T-helper 2 cell (primary cell): ENCODE results near the gene MOK.
"Not testable (repeated sequence)": the region's sequence is repeated elsewhere in the genome, so short reads cannot be mapped to it uniquely, and the experiment has no call there.

Experiments
- DNase-seq, 5 experiments: peaks; one replicate each; pipeline versions ENCODE4 v3.0.0 to v3.0.0-alpha.2; 2012 to 2022

Gene MOK

DNA sequence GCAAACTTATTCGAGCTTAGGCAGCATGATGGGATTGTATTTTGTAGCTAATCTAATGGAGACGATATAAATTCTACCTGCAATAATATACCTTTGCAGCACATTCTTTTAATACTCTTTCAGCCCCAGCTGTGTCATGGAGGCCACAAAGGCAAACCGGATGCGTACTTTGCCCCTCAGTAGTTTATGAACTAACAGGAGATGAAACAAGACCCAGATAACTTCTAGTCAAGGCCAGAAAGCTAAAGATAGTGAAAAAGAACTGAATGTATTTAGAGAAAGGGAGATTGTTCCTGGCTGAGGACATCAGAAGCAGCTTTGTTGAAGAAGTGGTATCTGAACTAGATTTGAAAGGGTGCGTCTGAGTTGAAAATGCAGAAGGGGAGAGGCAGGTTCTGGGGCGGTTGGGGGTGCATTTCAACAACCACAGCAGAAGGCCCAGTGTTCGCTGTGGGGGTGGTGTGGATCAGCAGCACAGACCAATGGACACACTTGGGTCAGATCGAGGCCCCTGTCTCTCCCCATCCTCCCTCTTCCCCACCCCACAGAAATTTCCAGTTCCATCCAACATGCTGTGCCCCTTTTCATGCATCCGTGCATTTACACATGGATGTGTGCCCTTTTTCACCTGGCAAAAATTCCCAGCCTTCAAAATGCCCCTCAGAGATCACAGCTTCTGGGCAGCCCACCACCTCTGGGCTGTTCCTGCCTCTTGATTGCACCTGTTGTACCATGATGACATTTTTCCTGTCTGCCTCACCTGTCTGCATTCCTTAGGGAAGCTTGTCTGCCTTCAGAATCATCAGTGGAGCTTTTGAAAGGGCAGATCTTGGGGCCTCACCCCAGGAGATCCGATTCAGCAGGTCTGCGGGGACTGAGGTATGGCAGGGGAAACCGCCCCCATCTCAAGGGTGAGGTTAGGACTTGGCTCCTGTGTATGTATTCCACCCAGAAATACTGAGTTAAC, 16.8 kb upstream of the MOK start:
- no peak for DNase-seq

DNA sequence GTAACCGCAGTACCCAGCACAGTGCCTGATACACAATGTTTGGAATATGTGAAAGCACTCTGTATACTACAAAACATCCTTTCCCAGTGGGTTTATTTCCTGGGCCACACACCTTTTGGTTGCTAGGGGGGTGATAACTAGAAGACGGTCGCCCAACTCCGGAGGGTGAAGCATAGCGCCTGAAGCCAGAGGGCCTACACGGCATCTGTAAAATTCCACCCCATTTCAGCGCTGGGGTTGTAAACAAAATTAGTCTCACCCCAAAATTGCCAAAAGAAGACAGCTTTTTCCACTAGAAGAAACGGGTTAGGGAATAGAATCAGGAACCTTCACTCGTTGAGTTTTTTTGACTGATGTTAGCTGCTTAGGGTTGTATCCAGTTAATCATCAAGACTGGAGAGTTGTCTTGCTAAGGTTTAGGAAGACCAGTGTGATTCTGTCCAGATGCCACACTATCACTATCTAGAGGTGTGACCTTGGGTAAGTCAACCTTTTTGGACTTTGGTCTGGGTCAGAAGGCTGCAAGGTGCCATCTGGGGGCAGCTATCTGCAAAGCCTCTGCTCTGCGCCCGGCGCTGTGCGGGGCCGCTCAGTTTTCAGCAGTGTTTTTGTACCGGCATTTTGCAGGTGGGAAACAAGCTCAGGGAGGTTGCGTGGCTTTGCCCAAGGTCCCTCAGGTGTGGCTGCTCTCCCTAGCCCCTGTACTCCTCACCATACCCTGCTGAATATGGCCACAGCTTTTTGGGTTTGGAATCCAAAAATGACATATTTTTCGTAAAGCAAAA, 15.9 kb upstream of the MOK start:
- no peak for DNase-seq

DNA sequence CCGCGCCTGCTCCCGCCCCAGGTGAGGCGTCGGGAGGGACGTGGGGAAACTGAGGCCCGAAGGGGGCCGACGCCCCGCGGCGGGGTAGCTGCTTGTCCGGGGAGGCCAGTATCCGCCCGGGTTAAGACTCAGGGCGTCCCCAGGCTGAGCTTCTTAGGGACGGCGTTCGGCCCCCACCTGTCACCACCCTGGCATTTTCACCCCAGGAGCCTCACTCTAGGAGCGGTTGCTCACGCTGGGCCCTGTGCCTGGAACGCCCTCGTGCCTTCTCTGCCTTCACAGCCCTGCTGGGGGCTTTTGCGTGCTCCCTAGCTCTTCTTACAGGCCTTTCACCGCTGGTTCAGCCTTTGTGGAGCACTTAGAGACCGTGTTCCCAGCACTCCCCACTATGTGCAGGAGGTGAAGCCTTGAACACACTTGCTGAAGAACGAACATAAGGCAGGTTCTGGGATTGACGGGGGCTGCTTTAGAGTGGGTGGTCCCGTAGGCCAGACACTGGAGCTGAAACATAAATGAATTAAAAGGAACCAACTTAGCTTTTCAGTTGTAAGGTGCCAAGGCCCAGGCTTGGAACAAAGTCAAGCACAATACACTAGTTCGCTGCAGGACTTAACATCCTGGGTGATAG, 15.2 kb upstream of the MOK start:
- DNase-seq: peak; percentile 16 to 52 (median 27)

DNA sequence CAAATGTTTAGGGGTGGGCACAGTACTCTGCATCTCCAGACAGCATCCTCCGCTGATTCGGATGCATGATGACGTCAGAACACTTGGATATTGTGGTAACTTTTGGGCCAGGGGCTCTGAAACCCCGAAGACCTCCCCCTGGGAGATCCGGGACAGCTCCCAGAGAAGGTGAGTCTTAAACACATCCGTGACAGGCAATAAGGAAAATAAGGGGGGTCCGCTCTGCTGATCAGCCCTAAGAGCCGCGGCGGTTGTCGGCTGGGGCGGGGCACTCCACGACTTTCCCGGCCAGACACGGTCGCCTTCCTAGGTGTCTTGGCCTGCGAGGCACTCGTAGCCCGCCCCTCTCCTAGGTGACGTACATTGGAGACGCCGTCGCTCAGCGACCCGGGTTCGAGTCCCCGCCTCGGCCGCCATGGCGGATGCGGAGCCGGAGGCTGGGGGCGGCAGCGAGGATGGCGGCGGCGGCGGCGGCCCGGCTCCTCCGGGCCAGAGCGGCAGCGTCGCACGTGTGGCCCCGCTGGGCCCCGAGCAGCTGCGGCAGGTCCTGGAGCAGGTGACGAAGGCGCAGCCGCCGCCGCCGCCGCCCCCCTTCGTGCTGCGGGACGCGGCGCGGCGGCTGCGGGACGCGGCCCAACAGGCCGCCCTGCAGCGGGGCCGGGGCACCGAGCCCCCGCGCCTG, 14.5 kb upstream of the MOK start, which contains the start of gene ZNF839:
Gene ZNF839 (plus strand): TSS at position 396 of the 682 bp plus-strand sequence. CDS start 20 bp downstream, at position 416.
- peak; percentile 83 to 94 (median 90) for DNase-seq

DNA sequence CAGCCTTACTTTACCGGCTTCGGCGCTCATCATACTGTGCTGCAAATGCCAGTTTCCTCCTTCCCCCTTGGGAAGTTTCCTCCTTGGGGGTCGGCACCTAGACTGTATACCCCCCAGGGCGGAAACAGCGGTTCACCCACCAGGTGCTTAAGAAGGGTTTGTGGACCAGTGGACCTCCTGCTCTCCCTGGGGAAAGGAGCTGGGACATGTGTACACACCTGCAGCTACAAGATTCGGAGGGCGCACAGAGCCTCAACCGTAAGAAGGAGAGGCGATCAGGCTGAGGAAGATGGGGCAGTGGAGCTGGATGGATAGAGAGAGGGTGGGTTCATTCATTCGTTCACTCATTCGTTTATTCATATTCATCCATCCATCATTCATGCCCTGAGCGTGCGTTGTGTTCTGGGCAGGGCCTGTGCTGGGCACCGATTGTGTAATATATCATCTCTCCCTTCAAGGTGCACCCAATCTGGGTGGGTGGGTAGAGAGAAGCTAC, 13.9 kb upstream of the MOK start:
- DNase-seq: no peak

DNA sequence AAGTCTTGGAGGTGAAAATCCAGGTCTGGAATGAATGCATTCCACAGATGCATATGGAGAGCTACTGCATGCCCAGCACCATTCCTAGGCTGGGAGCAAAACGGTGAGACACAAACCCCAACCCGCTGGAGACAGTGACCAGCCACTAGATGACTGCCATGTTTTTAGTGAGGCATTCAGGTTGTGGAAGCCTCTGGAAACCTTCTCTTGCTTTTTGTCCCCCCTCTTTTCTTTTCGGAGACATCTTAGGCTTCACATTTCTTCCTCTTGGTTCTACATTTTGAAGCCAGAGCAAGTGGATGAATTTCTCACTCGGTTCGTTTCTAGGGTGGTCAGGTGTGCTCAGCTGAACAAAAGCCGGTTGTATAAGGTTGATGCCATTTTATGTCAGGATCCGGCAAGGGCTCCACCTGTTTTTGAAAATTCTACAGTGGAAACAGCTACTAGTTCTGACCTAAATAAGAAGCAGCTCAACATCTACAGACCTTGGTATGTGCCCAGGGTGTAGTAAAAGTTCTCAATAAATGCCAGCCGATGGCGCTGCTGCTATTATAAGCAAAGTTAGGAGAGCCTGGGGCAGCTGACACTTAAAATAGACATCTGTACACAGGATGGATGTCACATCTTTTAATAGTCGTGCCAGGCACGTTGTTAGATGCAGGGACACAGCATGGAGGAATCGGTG, 12.7 kb upstream of the MOK start:
- peak in 1 of 5 experiments; percentile 81 for DNase-seq

DNA sequence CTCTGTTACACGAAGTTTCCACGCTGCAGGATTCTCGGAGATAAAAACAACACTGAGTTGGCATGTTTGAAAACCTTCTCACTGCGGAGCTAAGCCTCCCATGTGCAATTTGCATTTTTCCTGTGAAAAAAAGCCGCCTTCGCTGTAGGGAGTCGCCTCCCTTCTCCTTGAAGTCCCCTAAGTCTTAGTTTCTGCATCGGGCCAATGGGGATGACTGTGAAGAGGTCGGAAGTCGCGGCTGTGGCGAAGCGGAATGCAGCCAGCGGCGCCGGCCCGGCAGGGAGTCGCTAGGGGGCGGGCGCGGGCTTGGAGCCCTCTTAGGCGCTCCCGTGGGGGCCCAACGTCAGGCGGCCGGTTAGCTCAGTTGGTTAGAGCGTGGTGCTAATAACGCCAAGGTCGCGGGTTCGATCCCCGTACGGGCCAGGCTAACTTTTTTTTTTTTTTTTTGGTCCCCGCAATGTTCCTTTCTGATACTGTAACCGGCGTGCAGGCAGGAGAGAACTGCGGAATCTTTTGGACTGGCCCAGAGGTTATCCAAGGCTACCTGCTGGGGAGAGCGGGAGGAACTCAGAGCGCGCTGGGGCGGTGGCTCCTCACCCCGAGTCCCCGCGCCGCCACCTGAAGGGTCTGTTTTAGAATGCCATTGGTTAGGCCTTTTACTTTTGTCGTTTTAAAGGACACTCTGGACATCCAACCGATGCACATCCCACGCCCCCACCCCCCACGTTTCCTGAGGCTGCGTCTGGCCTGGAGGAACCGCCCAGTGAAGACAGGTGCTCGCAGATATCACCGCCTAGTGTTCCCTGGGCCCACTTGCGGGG, 12.0 kb upstream of the MOK start:
- DNase-seq: peak; percentile 90 to 94 (median 92)

DNA sequence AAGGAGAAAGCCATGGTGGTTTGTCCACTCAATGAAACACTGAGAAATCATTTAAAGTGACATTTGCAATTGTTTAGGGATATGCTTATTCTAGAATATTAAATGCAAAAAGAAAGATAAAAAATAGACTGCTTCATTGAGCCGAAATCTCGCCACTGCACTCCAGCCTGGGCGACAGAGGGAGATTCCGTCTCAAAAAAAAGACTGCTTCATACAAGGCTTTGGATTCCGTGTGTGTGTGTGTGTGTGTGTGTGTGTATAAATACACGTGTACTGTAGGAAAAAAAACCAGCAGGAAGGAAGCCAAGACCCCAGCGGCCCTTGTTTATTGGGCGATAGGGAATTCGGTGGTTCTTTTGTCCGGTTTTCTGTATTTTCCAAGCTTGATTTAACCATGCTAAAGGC, 11.4 kb upstream of the MOK start:
- peak in 2 of 5 experiments; percentile 22 to 68 for DNase-seq

DNA sequence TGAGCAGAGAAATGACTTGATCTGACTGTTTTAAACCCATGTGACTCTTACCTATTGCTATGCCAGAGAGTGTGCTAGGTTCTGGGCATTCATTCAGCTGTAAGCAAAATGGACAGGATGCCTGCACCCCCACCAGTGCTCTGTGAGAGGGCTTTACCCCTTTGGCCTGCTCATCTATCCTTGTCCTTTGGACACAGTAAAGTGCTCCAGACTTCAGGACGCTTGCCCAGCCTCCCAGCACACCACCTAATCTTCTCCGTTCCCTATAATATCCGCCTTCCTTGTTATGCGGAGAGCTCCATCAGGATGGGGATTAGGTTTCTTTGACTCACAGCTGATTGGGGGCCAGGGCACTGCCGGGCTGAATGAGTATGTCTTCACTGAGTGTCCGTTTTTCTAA, 10.2 kb upstream of the MOK start:
- DNase-seq: no peak

DNA sequence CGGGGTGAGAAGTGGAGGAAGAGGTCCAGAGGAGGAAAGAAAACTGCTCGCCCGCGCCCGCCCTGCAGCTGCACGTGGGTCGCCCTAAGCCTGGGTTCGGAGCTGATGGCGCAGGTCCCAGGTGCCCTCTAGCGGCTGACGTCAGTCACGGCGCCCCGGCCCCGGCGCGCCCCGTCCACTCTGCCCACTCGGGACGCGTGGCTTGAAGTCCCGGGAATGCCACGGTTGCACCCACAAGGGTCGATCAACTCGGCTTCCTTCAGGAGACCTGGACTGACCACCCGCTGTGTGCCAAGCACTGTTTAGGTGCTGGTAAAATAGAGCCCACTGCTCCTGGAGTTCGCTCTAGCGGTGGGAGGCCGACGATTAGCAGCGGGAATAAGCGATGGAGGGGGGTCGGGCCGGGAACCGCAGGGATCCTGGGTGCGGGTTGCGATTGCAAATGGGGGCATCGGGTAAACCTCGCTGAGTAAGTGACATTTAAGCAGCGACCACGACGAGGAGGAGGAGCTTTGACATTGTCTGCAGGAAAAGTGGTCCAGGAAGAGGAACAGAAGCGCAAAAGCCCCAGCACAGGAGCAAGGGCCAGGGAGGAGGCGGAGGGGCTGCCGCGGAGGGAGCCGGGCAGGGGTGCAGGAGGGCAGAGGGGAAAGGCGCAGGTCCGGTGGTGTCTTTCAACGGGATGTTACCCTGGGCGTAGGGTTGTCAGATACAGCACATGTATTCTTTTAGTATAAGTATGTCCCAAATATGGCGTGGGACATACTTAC, 9.5 kb upstream of the MOK start:
- DNase-seq: peak; percentile 68 to 81 (median 72)

DNA sequence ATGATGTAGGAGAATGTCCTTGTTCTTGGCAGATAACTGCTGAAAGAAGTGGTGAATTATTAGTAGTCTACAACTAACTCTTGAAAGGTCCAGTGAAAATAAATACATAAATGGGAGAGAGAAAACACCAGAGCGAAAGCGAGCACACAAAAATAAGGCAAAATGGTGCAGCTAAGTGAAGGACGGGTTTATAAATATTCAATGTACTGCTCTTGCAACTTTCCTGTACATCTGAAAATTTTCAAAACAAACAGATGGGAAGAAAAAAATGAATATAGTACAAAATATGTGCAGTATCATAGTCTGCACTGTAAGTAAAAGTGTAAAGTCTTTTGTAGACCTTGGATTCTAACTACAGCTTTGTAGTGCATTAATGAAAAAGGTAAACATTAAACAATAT, 1.3 kb downstream of the MOK start:
- DNase-seq: no peak

DNA sequence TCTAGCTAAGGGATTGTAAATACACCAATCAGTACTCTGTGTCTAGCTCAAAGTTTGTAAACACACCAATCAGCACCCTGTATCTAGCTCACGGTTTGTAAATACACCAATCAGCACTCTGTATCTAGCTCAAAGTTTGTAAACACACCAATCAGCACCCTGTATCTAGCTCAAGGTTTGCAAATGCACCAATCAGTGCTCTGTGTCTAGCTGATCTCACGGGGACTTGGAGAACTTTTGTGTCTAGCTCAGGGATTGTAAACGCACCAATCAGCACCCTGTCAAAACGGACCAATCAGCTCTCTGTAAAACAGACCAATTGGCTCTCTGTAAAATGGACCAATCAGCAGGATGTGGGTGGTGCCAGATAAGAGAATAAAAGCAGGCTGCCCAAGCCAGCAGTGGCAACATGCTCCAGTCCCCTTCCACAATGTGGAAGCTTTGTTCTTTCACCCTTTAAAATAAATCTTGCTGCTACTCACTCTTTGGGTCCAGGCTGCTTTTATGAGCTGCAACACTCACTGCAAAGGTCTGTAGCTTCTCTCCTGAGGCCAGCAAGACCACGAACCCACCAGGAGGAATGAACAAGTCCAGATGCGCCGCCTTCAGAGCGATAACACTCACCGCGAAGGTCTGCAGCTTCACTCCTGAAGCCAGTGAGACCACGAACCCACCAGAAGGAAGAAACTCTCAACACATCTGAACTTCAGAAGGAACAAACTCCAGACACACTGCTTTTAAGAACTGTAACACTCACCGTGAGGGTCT, 6.5 kb downstream of the MOK start:
- not testable (repeated sequence) for DNase-seq

DNA sequence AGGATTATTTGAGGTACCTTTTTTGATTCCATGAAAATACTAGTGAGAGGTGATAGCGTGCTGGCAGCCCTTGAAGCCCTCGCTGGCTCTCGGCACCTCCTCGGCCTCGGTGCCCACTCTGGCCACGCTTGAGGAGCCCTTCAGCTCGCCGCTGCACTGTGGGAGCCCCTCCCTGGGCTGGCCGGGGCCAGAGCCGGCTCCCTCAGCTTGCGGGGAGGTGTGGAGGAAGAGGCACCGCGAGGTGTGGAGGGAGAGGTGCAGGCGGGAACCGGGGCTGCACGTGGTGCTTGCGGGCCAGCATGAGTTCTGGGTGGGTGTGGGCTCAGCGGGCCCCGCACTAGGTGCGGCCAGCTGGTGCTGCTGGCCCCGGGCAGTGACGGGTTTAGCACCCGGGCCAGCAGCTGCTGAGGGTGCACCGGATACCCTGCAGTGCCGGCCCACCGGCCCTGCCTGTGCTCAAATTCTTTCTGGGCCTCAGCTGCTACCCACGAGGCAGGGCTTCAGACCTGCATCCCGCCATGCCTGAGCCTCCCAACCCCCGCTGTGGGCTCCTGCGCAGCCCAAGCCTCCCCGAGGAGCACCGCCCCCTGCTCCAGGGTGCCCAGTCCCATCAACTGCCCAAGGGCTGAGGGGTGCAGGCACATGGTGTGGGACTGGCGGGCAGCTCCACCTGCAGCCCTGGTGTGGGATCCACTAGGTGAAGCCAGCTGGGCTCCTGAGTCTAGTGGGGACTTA, 7.4 kb downstream of the MOK start:
- no peak for DNase-seq

DNA sequence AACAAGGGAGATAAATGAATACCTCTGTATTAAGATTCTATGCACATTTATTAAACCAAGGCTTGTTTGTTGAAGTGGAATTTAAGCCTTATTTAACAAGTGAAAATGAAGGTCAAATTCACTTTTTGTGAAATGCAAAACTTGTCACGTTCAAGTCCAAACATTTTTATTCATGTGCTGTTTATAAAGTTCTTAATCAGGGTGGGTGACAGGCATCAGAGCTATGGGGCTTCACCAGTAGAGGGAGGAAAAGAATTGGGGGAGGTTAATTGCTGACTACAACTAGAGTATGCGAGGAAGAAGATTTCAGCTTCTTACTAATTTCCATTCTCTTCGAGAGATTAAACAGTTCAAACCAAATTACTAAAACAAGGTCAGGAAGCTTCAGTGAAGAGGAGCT, 9.7 kb downstream of the MOK start:
- DNase-seq: no peak

DNA sequence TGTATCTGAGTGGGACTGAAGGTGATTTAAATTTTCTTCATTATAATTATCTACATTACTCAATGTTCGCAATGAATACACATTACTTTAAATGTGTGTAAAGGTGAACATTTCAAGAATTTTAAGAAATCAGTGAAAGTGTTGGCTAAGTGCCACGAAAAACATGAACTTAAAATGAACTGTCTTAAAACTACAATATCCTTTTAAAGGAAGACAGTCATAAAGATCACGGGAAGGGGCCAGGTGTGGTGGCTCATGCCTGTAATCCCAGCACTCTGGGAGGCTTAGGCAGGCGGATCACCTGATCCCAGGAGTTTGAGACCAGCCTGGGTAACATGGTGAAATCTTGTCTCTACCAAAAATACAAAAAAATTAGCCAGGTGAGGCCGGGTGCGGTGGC, 11.2 kb downstream of the MOK start:
- no peak for DNase-seq

DNA sequence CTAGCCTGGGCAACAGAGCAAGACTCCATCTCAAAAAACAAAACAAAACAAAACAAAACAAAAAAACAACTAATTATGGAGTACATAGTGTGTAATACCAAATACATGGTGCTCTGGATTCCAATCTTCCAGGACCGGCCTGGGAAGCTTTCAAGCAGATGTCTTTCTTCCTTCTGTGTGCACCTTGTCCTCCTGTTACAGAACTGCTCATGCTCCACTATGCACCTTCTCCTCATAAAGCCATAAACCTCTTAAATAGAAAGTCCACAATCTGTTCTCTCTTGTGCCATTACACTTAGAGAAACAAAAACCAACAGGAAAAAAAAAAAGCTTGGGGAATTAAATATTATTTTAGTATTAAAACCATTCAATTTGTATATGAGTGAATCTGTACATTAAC, 12.5 kb downstream of the MOK start:
- DNase-seq: no peak

DNA sequence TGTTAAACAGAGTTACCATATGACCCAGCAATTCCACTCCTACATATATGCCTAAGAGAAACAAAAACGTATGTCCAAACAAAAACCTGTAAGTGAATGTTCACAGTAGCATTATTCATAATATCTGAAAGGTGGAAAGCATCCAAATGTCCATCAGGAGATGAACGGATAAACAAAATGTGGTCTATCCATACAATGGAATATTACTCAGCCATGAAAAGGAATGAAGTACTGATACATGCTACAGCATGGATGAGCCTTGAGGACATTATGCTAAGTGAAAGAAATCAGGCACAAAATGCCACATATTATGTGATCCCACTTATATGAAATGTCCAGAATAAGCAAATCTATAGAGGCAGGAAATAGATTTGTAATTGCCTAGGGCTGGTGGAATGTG, 16.8 kb downstream of the MOK start:
- DNase-seq: no peak

DNA sequence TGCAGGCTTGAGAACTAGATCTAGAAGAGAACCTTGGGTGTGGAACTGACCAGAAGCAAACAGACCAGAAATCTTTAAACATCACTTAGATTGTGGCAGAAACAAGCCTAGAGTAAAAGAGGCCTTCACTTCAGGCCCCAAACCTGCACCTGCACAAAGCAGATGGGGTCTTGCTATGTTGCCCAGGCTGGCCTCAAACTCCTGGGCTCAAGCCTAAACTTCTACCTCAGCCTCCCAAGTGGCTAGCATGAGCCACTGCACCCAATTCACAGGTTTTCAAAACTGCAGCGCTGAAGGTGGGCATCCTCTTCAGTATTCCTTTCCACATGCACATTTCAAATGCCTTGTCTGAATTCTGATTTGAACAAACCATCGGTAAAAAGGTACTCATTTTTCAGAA, 19.9 kb downstream of the MOK start:
- no peak for DNase-seq
